ENCODE measurements around the gene CLDN20.
"Not testable (repeated sequence)": the region's sequence is repeated elsewhere in the genome, so short reads cannot be mapped to it uniquely, and the experiment has no call there.

CLDN20 gene, protein sequence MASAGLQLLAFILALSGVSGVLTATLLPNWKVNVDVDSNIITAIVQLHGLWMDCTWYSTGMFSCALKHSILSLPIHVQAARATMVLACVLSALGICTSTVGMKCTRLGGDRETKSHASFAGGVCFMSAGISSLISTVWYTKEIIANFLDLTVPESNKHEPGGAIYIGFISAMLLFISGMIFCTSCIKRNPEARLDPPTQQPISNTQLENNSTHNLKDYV

DNA sequence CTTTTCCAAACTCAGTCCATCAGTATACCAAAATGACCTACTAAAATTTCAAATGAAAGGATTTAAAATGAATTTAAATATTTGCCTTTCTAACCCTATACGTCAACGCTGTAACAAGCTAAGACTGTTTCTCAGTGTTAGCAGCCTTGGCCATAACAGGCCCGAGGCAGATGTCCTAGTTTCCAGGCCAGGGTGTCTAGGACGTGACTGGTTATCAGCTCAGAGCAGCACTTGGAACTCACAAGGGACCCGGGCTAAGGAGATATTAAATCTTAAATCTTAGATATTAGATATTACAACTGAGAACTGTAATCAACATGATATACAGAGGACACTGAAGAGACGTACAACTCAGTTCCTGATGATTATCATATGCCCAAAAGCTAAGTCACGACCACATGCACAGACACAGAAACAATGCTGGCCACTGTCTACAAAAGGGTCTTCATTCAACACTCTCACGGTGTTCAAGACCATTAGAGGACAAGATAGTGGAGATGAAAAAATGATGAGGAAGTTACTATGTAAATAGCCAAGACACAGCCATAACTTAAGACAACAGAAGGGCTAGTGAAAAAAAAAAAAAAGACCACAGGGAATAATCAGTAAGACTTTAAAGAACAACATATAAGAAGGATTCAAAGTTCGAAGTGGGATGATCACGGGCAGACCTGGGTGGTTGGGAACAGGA is at the start of gene CLDN20:
Gene CLDN20, plus strand, starts transcription at position 641 of the 691 bp plus-strand sequence. CDS start 11,707 bp downstream, outside the sequence.
- DNase-seq (ENCODE audit: low spot score): no peak

DNA sequence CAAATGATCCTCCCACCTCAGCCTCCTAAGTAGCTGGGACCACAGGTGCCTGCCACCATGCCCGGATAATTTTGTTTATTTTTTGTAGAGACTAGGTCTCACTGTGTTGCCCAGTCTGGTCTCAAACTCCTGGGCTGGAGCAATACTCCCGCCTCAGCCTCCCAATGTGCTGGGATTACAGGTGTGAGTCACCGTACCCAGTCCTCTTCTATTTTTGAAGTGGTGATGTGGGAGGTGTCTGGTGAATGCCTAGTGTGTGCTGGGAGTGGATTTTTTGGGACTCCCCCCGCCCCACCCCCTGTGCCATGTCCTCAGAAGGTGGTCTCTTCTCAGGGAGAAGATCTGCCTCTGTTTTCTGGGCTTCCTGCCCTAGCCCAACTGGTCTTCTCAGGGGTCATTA is 47.9 kb upstream of the CLDN20 start:
- DNase-seq (ENCODE audit: low spot score): no peak

DNA sequence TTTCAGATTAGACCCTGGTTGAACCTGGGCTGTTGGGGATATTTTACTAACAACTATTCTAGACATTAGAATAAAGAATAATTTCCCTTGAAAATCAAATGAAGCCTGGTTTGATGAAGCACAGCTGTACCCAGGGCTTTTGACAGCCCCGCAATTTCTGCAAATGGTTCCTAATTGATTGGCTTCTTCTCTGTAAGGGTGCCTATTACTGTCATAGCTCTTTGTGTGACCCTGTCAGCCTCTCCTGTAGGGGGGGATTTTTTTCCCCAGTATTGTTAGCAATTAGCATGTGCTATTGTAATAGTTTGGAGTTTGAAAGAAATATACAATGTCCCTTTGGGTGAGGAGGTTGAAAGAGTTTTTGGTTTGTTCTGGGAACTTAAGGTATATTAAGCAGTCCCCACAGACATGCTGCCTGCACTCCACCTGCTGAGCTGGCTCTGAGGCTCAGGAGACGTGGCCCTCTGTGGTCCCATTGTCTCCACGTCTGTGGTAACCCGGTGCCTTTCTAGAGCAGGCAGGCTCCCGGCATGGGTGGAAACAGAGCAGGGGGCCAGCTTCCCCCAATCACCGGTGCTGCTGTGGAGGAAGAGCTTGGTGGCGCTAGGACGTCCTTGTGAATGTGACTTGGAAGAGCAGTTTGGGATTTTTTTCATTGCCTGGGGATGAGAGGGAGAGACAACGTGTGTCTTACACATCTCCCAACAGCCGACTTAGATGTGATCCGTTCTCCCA is 47.3 kb upstream of the CLDN20 start:
- no peak for DNase-seq (ENCODE audit: low spot score)

DNA sequence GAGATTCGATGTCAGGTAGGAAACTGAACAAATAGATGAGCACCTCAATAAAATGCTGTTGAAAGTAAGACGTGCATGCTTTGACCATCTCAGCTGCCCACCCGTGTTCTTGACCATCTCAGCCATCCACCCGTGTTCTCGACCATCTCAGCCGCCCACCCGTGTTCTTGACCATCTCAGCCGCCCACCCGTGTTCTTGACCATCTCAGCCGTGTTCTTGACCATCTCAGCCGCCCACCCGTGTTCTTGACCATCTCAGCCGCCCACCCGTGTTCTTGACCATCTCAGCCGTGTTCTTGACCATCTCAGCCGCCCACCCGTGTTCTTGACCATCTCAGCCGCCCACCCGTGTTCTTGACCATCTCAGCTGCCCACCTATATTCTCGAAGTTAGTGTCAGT is 45.1 kb upstream of the CLDN20 start:
- DNase-seq (ENCODE audit: low spot score): not testable (repeated sequence)

DNA sequence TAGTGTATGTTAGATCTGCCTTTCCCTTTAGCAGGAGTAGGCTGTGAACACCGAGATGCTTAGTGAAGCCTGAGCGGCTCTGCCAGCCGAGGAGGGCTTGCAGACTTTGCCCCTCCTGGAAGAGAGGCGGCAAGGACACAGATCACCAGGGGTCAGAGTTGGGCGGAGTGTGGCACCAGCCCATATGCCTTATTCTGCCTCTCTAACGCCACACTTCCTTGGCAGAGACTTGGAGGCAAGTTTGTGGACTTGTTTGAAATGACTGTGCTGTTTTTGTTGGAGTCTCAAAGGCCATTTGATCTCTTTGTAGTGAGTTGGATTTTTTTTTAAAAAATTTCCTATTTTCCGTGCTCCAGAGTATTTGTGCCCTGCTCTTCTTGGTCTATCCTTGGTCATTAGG is 44.5 kb upstream of the CLDN20 start:
- DNase-seq (ENCODE audit: low spot score): no peak

DNA sequence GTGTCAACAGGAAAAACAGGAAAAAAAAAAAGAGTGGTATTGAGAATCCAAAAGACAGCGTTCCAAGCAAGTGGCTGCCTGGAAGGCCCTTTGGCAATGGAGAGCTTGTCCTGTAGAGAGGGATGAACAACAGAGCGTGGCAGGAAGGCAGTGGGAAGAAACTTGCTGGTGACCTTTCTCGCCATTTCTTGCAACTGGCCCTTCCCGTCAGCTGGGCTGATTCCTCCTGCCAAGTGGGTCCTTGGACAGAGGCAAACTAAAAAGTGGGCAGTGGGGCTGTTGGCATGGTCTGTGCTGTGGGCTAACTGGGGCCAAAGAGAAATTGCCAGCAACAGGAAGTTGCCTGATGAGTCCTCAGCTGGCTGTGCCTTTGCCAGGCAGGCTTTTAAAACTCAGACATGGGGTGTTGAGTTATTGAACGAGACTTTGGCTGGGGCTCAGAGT is 43.9 kb upstream of the CLDN20 start:
- DNase-seq (ENCODE audit: low spot score): no peak

DNA sequence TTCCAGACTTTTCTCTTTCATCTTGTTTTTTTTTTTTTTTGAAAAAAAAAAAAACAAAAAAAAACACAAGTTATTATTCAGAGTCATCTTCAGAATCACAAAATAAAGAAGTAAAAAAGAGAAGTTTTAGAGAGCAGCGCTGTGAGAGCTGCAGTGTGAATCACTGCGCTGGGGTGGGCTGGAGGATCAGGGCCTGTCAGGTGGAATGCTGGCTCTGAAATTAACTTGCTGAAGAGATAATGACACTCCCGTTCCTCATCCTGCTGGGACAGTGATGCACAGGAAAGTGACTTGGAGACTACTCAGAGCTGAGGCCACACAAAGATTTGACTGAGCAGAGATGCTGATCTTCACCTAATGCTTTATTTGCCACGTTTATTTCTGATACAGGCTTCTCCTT is 42.7 kb upstream of the CLDN20 start:
- DNase-seq (ENCODE audit: low spot score): no peak

DNA sequence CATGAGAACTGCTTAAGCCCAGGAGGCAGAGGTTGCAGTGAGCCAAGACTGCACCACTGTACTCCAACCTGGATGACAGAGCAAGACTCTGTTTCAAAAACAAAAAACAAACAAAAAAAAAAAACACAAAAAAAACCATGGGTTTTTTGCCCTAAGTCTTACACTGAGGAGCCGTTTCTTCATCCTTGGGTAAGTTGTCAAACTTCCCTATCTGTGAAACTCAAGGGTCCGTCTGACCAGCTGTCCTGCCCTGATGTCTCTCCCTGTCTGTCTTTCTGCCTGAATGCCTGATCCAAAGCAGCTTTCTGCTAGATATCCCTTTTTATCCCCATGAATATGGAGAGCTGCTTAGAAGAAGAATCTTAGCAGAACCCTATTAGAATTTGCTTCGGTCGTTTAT is 41.3 kb upstream of the CLDN20 start:
- DNase-seq (ENCODE audit: low spot score): no peak

DNA sequence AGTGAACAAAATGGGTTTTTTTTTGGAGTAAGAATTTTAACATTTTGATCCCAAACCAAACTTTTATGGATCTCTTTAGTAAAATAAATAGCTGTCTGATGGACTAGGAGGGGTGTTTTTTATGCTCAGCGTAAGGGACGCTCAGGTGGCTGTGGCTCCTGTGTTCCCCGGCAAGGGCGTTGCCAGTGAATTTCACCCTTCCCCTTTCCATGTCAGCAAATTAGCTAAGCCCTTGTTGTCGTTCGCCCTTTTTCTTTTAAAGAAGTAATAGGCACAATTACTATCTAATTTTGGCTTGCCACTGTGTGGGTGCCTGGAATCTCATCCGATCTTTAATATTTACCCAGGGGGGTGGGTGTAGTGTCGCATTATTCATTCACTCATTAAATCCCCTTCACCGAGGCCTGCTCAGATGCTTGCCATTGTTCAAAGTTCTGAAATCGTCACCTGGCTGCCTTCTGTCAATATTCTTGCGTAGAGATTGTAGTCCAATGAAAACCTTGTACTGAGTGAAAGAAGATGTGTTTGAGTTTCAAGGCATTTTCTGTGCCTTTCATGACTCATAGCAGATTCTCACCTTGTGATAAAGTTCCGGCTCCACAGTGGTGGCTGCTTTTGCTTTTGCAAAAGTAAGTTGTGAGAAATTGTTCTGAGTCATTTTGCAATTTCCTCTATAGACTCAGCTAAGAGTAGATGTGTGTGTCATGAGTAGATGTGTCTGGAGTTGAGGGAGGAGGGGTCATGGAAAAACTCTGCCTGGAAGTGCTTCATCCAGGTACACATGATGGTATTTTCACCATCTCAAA is 40.0 kb upstream of the CLDN20 start:
- DNase-seq (ENCODE audit: low spot score): no peak

DNA sequence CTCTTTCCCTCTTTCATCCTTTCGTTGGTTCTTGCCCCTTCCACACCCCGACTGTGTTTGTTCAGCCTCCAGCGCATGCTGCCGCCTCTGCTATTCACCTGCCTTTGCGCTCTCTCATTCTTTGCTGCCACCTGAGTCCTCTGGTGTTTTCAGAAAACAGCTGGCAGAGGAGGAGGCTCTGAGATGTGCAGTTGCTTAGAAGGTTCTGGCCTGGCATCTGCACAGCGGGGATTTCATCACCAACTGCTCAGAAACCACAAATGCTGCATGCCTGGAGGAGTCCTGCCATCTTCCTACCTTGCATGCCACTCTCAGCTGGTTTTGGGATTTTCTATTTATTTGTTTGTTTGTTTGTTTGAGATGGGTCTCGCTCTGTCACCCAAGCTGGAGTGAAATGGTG is 39.2 kb upstream of the CLDN20 start:
- no peak for DNase-seq (ENCODE audit: low spot score)

DNA sequence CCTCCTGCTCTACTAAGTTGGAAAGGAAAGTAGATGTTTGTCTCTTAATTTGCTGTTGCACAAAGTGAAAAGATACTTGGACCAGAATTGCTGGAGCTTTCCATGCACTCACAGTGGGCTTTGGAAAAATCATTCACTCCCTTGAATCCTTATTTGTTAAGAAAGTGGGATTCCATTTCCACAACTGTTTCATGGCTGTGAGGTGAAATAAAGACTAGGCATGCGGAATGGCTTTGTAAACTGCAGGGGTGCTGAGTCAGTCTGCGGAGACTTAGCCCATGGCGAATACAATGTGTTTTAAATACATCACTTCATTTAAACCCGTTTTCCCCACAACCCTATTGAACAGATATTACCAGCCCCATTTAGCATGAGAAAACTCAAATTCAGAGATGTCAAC is 36.8 kb upstream of the CLDN20 start:
- no peak for DNase-seq (ENCODE audit: low spot score)

DNA sequence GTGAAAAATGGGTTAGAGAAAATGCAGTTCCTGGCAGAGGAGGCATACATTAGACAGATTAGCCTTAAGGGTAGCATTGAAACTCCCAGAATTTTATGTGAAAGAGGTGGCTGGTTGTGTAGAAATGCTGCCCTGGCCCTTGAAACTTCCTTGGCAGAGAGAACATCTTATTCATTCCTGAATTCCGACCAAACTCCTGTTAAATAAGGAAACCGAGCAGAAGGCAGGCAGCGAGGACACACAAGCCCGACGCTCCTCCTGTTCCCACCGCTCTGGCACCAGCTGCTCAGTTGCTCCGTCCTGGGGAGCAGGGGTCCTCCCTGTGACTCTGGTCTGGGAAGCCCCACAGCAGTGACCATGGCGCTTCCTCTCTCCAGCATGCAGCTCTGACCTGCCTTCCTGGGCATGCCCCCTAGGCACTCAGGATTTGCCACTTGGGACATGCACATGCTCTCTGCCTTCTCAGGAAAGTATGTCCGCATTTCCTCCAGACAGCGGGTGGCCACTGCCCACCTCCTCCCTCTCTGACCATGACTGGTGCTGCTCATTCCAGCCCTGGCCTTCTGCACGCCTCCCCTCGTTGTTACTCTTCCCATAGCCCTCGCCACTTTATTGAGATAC is 35.2 kb upstream of the CLDN20 start:
- DNase-seq (ENCODE audit: low spot score): no peak

DNA sequence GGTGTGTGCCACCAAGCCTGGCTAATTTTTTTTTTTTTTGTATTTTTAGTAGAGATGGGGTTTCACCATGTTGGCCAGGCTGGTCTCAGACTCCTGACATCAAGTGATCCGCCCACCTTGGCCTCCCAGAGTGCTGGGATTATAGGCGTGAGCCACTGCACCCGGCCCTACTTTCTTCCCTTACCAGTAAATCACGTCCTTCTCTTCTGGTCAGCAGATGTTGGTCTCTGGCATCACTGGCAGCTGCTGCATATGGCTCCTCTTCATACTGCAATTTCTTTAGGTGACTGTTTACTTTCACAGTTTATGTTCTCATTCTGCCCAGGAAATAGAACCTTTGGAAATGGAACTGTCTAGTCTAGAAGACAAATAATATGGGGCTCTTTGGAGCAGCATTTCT is 32.8 kb upstream of the CLDN20 start:
- not testable (repeated sequence) for DNase-seq (ENCODE audit: low spot score)

DNA sequence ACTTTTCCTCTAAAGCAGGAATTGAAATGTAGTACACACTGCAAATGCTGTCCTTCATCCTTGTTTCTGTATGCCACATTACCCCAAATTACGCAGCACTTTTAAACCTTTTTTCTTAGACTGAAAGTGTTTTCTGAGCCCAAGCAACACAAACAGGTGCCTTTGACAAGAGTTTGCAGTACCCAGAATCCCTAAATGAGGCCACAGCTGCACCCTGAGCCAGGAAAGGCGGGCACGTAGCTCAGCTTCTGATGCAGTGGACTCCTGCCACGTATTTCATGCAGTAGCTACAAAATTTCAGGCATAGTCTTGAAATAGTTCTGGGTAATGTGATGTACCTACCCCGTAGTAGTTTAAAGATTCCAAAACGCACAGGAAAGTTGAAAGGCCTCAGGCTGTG is 31.0 kb upstream of the CLDN20 start:
- no peak for DNase-seq (ENCODE audit: low spot score)

DNA sequence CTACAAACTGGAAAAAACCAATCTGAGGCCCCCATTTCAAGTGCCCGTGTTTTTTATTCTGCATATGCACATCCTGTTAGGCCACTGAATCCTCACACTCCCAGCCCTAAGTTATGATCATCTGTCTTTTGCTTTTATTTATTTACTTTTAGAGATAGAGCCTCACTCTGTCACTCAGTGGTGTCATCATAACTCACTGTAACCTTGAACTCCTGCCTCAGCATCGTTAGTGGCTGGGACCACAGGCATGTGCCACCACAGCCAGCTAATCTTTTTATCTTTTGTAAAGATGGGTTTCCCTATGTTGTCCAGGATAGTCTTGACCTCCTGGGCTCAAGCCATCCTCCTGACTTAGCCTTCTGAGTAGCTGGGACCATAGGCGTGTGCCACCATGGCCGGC is 29.6 kb upstream of the CLDN20 start:
- no peak for DNase-seq (ENCODE audit: low spot score)

DNA sequence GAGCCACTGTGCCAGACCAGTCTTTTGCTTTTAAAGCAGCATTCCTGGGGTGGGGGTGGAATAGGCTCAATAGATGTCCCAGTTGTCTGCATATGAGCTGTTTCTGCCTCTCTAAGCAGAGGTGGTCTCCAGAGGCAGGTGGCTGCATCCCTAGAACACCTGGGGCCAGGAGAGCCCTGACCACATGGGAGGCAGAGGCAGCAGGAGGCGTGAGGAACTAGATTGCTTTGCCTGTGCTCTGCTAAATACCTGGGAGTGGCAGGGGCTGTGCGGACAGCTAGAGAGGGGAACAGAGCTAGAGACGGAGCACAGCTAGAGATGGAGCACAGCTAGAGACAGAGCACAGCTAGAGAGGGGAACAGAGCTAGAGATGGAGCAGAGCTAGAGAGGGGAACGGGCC is 29.1 kb upstream of the CLDN20 start:
- DNase-seq (ENCODE audit: low spot score): no peak

DNA sequence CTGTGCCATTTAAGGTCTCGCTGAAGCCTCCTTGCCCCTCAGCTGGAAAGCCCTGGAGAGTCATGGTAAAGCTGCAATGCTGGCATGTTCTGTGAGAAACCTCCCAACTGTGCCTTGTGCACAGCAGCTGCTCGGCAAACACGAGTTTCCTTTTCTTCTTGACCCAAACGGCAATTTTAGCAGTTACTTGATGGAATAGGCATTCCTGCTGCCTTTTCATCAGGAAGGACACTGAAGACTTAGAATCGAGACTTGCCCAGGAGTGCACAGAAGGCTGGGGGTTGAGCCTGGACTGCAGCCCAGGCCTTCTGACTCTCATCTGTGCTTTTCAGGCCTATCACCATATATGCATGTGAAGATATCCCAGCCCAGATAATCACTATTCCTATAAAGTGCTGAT is 28.7 kb upstream of the CLDN20 start:
- no peak for DNase-seq (ENCODE audit: low spot score)

DNA sequence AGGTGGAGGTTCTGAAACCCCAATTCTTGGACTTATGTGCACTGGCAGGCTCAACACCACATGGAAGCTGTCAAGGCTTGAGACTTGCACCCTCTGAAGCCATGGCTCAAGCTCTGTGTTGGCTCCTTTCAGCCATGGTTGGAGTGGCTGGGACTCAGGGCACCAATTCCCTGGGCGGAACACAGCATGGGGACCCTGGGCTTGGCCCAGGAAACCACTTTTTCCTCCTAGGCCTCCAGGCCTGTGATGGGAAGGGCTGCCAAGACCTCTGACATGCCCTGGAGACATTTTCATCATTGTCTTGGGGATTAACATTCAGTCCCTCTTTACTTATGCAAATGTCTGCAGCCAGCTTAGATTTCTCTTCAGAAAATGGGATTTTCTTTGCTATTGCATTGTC is 26.2 kb upstream of the CLDN20 start:
- DNase-seq (ENCODE audit: low spot score): no peak

DNA sequence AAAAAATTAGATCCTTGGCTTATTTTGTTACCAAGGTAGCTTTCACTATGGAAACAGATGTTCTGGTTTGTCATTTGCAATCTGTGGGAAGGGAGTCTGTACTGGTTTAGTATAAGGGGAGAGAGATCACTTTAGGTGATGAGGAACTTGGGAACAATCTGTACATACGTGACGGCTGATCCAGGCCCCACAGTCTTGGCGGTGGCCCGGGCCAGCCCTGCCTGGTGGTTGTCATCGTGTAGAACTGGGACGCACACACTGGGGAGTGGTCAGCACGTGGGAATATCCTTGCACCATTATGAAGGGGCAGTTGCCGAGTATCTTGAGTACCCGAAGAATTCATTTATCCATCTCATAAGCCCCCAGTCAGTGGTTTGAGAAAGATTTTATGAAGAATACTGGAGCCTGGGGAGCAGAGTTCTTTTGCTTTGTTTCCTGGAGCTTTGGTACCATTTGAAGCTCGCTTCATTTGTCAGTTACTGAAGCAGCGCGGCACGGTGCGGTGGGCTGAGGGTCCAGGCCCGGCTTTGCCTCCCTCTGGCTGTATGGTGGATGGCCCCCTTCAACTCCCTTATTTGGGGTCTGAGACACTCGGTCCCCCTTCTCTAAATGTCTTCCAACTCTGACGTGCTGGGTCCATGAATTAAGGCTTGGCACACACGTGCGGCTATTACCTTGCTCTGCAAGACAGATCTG is 22.8 kb upstream of the CLDN20 start:
- no peak for DNase-seq (ENCODE audit: low spot score)

DNA sequence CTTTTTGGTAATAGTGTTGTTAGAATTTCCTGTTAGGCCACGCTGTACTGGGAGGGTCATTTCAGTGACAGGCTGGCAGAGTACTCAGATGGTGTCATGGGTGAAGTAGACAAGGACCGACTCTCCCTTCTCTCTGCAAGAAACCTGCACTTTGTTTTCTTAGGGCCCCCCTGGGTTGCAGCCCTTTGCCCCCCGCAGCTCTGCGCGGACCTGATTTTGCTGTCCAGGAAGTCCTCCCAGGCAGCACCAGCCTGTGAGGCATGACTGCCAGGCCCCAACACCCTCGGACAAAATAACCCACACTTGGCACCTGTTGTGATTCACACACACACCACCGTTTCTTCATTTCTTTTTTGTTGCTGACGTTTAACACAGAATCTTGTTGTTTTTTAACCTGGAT is 21.8 kb upstream of the CLDN20 start:
- DNase-seq (ENCODE audit: low spot score): no peak

DNA sequence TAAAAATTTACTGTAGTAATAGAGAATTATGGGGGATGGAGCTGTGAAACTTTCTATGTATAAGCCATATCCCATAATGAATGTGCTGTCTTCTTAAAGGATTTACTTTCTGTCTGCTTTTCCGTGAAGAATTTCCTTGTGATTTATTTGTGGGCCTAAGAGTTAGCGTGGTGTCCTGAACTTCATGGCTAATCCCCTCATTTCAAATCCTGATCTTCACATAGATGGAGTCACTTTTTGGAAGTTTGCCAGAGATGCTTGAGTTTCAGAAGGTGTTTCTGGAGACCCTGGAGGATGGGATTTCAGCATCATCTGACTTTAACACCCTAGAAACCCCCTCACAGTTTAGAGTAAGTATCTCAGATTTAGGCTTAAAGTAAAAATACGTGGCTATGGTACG is 19.4 kb upstream of the CLDN20 start:
- DNase-seq (ENCODE audit: low spot score): no peak
